ENCODE data around the gene CD200.

- TF ChIP-seq ATF3 (CRISPR knock-in tag; conservative IDR thresholded peaks at IDR 0.05), result no peak
- no peak for TF ChIP-seq CTCF (IDR thresholded peaks at IDR 0.05)
- no peak for TF ChIP-seq SP1 (CRISPR knock-in tag; conservative IDR thresholded peaks at IDR 0.05)
- TF ChIP-seq FOXP4 (CRISPR knock-in tag; IDR thresholded peaks at IDR 0.05), result no peak
- TF ChIP-seq ZNF121 (CRISPR knock-in tag; IDR thresholded peaks at IDR 0.05), result no peak
- no peak for TF ChIP-seq ZNF396 (CRISPR knock-in tag; IDR thresholded peaks at IDR 0.05; ENCODE audit: borderline replicate concordance)
- TF ChIP-seq TEAD4 (CRISPR knock-in tag; IDR thresholded peaks at IDR 0.05), result no peak
- no peak for TF ChIP-seq CDX4 (CRISPR knock-in tag; IDR thresholded peaks at IDR 0.05; ENCODE audit: borderline replicate concordance)
- TF ChIP-seq STAT6 (CRISPR knock-in tag; conservative IDR thresholded peaks at IDR 0.05; ENCODE audit: low read depth), result no peak
- no peak for TF ChIP-seq MAX (CRISPR knock-in tag; IDR thresholded peaks at IDR 0.05)
- TF ChIP-seq AFF4 (CRISPR knock-in tag; IDR thresholded peaks at IDR 0.05; ENCODE audit: borderline replicate concordance), result no peak; the same call in 1 of the 2 replicates
- TF ChIP-seq IRF1 (CRISPR knock-in tag; IDR thresholded peaks at IDR 0.05), result no peak
- no peak for TF ChIP-seq CREB1 (CRISPR knock-in tag; IDR thresholded peaks at IDR 0.05)
- no peak for TF ChIP-seq SOX15 (CRISPR knock-in tag; IDR thresholded peaks at IDR 0.05)
These were observed 21.8 kb downstream of the CD200 start for GRCh38 chr3:112354642-112355306.

All from WTC11 (cell line).